Hepatic stellate cell (primary cell): Measurements from ENCODE around the gene CDK19.
A peak's percentile ranks its signal among the peaks of the same experiment; 100 is the strongest.
"Not testable (repeated sequence)": the region's sequence is repeated elsewhere in the genome, so short reads cannot be mapped to it uniquely, and the experiment has no call there.

Experiments
- DNase-seq: peaks from one replicate; pipeline ENCODE4 v3.0.0; 2011; ENCODE audit warnings: low spot score

CDK19 gene

DNA sequence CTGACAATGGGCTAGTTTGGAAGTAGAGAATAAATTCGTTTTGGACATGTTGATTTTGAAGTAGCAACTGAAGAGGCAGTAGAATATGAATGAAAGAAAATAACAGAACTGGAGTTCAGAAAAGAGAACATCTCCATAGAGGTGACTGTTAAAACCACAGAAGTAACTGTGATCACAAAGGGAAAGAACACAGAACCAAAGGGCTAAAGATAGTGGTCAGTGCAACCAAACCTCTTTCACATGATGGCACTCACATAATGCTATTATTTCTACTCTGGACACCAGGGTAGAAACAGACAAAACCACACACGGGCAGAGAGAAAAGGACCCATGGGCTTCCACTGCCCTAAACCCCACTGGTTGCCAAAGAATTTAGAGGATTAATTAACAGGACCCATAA lies 58.5 kb downstream of the CDK19 start:
- DNase-seq = no peak

DNA sequence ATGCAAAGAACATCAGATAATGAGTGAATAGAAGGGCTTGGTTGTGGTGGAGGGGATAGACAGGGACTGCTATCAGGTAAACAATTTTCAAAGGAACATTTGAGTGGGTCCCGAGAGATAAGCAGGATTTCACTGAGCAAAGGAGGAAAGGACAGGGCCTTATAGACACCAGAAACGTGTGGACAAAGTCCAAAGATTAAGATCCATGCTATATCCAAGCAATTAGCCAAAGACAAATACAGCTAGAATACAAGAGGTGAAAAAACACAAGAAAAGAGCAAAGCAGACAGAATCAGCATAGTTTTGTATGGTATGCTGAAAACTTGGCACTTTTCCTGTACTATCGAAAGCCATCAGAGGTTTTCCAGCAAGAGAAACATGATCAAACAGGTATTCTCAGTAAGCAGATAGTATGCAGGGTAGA lies 59.8 kb downstream of the CDK19 start:
- DNase-seq = no peak

DNA sequence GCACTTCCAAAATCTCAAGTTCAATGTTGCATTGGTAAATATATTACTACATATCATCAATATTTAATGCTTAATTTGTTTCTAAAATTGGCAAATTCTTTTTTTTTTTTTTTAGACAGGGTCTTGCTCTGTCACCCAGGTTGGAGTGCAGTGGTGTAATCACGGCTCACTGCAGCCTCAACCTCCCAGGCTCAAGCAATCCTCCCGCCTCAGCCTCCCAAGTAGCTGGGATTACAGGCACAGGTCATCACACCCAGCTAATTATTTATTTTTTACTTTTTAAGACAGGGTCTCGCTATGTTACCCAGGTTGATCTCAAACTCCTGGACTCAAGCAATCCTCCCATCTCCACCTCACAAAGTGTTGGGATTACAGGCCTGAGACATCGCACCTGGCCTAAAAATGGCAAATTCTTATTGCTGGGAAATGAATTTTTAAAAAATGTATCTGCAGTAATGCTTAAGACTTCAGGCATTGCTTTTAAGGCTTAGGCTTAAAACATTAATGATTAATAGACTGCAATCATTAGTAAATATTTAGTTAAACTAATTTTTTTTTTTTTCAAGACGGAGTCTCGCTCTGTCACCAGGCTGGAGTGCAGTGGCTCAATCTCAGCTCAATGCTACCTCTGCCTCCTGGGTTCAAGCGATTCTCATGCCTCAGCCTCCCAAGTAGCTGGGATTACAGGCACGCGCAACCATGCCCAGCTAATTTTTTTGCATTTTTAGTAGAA lies 61.2 kb downstream of the CDK19 start:
- not testable (repeated sequence) for DNase-seq

DNA sequence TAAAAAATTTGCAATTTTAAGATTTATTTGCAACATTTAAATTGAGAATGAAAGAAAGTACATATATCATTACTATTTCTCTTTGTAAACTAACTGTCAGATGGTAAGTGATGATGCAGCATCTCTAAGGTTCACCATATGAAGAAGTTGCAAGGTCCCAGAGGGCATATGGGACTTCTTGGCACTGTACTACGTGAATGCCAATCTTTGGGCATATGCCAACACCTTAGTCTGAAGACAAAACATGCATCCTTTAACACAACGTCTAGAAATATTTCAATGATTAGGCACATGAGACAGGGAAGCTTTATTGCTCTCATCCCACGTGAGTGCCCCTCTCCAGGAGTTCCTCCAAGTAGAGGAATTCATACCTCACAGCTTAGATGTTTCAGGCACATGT lies 66.8 kb downstream of the CDK19 start:
- DNase-seq = no peak

DNA sequence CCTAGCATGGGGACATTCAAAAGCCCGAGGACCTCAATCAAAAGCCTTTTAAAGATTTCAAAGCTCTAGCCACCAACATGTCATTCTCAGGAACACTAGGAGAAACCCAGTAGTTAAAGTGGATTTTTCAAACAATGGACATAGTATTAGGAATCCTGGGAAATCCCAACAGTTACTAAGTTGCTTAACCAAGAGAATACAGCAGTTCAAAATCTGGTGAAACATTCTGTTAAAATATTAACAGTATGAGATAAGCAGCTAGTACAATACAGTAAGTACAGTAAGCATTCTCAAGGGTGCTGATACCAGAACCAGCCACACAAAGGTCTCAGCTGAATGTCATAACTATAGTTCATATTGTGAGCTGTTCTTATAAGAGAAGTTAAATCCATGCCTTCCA lies 68.6 kb downstream of the CDK19 start:
- DNase-seq = no peak

DNA sequence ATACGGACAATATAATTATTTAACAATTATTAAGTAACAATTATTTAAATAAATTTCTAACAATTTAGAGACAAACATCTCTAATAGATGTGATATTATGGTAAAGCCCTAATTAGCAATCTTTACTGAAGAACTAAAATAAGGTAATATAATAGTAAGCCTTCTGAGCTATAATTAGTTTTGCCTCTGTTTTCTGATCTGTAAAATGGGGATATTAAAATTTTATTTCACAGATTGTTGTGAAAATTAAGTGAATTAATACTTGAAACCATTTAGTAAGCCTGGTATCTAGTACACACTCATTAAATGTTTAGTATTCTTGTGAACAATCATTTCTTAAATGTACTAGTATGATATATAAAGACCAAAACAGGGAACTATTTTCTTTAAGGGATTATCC lies 70.3 kb downstream of the CDK19 start:
- no peak for DNase-seq

DNA sequence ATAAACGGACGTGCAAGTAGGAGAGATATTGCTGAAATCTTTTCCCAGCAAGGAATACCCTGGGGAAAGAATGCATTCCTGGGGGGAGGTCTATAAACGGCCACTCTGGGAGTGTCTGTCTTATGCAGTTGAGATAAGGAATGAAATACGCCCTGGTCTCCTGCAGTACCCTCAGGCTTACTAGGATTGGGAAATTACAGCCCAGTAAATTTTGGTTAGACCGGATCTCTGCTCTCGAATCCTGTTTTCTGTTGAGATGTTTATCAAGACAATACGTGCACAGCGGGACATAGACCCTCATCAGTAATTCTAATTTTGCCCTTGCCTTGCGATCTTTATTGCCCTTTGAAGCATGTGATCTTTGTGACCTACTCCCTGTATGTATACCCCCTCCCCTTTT lies 72.7 kb downstream of the CDK19 start:
- DNase-seq = not testable (repeated sequence)

DNA sequence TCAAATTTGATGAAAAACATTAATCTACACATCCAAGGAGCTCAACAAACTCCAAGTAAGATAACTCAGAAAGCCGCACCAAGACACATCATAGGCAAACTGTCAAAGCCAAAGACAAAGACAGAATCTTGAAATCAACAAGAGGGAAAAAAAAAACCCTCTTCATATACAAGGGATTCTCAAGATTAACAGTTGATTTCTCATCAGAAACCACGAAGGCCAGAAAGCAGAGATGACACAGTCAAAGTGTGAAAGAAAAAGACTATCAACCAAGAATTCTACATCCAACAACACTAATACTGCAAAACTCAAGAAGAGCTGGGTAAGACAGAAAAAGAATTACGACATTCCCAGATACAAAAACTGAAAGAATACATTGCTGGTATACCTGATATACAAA lies 73.8 kb downstream of the CDK19 start:
- no peak for DNase-seq

DNA sequence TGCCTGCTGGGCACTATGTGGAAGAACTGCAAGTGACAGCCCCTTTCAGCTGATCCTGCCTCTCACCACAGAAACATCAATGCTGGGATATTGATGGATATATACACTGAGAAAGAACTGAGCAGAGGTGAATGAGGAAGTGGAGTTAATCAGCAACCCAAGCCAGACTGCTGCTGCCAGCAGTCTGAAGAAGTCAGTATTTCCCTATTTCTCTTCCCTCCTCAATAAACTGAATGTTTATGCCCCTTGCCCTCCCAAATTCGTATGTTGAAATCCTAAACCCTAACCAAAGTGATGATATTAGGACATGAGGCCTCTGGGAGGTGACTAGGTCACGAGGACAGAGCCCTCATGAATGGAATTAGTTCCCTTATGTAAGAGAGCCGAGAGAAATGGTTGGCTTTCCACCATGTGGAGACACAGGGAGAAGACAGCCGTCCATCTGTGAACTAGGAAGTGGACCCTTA lies 76.3 kb downstream of the CDK19 start:
- no peak for DNase-seq

DNA sequence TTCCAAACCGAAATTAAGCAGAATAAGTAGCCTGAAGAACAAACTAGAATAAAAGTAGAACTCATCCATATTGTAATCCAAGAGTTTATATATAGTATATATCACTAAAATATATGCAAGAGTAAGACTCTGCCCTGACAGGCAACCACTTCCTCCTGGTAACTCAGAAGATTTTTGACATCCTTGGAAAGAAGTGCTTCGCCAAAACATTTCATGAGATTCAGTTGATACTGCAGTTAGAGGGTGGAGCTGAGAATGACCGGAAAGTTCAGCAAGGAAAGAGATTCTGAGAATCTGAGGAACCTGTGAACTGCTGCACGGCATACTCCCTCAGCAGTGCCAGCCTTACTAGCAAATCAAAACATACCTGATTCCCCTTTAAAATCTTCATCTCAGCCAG lies 79.6 kb downstream of the CDK19 start:
- DNase-seq = no peak

DNA sequence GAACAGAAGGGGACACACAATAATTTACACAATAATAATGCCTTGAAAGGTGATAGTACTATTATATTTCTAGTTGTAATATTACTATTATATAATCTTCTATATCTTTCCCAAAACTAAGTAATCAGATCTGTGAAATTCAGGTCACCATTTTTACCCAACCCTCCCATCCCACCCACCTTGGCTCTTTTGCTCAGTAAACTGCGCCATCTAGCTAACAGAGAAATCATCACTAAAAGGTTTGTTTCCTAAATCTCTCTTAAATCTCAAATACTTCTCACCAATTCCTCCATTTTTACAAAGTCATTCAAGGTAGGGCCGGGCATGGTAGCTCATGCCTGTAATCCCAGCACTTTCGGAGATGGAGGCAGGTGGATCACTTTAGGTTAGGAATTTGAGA lies 83.4 kb downstream of the CDK19 start:
- DNase-seq = no peak

DNA sequence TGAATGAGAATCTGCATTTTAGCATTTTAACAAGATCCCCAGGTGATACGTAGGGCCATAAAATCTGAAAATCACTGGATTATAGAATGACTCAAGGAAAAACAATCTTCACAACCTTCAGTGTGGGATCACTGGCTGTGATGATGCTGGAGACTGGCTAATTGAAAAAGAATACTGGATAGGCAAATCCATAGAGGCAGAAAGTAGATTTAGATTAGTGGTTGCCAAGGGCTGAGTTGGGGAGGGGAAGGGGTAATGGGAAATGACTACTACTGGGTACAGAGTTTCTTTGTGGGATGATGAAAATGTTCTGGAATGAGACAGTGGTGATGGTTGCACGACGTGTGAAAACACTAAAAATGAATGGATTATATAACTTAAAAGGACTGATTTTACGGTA lies 84.1 kb downstream of the CDK19 start:
- no peak for DNase-seq

DNA sequence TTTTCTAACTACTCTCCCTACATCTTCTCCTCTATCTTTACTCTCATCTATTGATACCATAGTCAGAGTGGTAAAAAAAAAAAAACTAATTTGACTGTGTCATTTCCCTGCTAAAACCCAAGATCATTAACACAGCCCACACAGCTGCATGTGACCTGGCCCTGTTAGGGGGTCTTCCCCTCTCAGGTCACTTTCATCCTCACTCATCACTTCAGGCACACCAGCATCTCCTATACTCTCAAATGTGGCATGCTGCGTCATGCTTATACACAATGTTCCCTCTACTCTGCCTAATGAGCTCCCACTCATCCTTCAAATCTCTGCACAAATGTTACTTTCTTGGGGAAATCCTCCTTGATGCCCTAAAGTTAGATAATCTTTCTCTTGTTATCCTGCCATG lies 86.8 kb downstream of the CDK19 start:
- DNase-seq = no peak

DNA sequence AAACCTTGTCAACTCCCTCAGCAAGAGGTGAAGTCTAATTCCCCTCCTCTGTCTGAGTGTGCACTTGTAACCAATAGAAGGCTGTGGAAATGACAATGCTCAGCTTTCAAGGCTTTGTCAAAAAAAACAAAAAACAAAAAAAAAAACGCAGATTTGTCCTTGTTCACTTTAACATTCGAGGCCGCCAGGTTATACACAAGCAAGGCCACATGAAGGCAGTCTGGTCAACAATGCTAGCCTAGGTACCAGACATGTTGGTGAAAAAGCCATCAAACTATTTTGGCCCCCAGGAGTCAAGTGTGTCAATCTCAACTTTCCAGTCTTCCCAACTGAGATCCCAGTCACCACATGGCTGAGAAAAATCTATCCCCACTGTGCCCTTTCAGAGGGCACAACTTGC lies 92.3 kb downstream of the CDK19 start:
- DNase-seq = no peak

DNA sequence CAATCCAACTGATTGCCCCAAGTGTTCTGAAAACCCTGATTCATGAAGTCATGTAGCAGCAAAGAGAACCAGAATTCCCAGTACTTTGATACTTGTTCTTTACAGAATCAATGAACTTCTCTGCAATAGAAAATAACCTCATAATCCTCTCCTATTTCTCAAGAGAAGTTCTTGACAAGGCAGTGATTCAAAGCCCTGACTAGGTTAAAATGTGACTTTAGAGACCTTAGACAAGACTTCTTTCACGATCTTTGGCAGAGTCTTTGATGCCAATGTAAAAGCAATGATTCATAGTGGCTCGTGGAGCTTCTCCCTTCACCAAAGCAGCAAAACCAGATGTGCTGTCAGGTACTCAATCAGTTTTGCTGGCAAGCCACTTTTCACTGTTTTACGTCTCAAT lies 95.2 kb downstream of the CDK19 start:
- no peak for DNase-seq

DNA sequence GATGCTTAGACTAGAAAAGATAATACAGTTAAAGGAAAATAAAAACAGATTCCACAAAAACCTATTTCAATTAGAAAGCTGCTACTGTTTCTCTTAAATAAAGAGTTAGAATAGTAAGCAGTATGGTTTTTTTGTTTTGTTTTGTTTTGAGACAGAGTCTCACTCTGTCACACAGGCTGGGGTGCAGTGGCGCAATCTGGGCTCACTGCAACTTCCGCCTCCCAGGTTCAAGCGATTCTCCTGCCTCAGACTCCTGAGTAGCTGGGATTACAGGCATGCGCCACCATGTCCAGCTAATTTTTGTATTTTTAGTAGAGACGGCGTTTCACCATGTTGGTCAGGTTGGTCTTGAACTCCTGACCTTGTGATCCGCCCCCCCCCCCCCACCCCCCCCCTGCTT lies 95.7 kb downstream of the CDK19 start:
- not testable (repeated sequence) for DNase-seq

DNA sequence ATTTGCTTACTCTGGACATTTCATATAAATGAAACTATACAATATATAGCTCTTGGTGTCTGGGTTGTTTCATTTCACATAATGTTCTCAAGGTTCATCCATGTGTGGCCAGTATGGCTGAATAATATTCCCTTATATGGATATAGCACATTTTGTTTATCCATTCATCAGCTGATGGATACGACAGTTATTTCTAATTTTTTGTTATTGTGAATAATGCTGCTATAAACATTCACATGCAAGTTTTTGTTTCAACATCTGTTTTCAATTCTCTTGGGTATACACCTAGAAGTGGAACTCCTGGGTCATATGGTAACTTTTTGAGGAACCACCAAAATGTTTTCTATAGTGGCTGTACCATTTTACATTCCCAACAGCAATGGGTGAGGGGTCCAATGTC lies 101.1 kb downstream of the CDK19 start:
- no peak for DNase-seq

DNA sequence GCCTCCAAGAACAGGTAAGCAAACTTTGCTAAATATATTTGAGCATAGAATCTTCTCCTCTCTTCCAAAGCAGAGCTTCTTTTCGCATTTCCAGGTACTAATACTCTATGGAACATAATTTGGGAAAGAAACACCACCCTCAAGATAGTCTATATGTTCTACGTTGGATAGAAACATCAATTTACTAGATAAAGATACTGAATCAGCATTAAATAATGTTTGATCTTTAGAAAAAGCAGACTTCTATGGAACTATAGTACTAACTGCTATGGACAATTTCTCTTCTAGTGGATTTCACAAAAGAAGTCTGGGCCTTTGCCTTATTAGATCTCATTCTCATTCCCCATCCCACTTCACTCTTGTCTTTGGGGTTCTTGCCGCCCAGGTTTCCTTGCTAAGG lies 103.0 kb downstream of the CDK19 start:
- no peak for DNase-seq

DNA sequence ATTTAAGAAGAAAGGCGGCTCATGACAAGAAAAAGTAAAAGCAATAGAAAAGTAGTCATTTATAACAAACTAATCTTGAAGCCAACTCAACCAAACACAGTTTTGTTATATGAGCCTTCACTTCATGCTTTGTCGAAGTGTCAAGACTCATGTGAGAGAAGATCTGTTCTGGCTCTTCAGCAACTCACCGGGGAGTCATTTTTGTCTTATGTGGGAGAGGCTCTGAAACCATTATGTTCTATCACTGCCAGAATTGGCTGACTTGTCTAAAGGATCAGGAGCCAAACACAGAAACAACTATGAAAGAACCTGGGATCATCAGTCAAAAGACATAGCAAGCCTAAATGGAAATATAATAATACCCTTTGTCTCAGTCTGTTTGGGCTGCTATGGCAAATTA lies 105.2 kb downstream of the CDK19 start:
- DNase-seq = no peak

DNA sequence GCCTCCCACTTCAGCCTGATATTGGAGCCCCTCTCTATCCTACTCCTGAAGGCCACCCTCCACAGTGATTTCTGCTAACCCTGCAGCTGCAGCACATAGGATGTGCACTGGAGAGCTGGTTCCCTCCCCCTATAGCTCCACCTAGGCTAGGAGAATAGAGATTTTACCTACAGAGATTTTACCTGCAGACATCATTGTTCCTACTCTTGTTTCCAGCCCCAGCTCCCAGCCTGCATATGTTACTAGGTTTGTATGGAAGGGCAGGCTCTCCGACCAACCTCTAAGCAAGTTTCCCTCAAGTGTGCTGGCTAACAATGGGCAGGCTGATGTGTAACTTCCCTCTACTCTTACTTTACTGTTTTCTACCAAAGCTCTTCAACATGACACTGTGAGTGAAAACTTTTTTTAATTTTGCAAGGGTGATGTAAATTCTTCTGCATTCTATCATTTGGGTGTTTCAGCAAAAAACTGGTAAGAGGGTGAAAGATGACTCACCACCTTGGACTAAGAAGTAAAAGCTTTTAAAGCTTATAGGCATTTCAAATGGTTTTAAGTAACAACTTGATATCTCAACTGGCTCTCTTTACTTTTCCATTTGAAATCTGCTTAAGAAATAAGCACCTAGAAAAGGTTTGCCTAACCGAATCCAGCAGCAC lies 106.8 kb downstream of the CDK19 start:
- DNase-seq = peak; percentile 8

DNA sequence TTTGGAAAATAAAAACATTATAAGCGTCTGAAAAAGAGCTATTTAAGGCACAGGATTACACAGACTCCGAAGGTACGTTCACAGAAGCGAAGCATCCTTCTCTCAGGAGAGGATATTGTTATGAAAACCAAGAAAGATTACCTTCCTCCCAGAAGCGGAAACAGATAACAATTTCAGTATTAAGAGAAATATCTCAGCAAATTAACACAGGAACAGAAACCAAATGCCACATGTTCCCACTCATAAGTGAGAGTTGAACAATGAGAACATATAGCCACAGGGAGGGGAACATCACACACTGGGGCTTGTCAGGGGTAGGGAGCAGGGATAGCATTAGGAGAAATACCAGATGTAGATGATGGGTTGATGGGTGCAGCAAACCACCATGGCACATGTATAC lies 109.7 kb downstream of the CDK19 start:
- no peak for DNase-seq

DNA sequence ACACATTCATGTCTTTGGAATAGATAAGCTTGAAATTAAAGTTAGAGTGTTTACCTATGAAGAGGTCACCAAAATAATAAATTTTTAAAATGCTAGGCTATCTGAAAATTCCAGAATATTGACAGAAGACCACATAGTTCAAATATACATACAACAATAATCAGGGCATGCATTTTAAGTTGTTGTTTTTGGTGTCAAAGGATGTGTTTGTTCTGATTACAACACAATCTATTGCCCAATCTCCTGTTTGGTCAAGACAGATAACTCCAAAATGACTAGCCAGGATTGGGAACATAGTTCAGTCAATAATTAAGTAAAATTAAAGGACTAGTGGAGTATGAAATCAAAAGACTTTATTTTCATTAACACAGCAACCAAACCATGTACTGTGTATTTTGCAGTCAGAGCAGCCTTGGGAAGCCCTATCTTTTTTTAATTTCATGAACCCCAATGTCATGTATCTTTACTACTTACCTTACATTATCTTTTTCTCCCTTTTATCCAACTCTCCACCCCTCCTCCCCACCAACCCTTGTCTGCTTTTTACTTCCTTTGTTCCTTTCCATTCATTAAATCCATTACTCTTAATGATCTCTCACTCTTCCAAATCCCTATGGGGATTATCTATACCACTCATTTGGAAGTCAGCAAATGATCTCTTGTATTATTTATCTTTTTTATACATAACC lies 111.2 kb downstream of the CDK19 start:
- no peak for DNase-seq
